ENCODE results near the gene ADAM19.

Gene ADAM19

DNA sequence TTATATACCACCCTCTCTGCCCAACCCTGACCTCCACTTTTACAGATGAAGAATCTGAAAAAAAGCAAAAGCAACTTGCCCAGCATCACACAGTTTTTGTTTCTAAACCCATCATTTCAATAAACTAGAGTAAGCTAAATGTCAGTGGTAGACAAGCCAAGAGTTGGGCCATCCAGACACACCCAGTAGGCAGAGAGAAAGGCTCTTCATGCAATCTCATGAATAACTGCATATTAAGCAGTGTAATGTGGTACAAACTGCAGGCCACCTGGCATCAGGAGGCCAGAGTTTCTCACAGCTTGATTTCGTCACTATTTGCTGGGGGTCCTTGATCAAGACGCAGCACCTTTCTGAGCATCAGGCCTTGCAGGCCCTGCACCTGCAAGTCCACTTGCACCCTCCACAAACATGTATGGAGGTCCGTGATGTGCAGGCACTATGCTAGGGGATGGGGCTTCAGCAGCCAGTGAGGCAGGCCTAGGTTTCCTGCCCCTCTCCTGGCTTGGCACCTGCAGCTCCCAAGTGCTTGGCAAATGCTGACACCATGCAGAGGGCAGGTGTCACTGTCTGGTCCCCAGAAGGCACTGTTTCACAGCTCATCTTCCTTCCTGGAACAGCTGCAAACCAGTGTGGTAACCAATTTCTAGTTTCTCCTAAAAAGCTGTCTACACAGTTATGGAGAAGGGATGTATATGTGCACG lies 29.8 kb downstream of the ADAM19 start:
- no peak for TF ChIP-seq EZH2 (IDR thresholded peaks at IDR 0.05)
- no peak for TF ChIP-seq POLR2AphosphoS5 (IDR thresholded peaks at IDR 0.05; ENCODE audit: borderline replicate concordance, low read depth, low read length)
- TF ChIP-seq FOXP2 (optimal IDR thresholded peaks at IDR 0.05; ENCODE audit: control extremely low read depth, extremely low read length, insufficient read depth): no peak
- no peak overlapping the region for H3K27ac ChIP-seq
- no peaks in the 10 kb centered on the region for H3K9me3 ChIP-seq (ENCODE audit: low read depth, low read length)
- no peak overlapping the region for H3K9ac ChIP-seq (ENCODE audit: insufficient read length)
- no peaks in the 10 kb centered on the region for H3K36me3 ChIP-seq (ENCODE audit: insufficient read depth, low read length)
- H3K4me3 ChIP-seq: no peak overlapping the region
- no peak for DNase-seq (ENCODE audit: low read depth, low spot score)

DNA sequence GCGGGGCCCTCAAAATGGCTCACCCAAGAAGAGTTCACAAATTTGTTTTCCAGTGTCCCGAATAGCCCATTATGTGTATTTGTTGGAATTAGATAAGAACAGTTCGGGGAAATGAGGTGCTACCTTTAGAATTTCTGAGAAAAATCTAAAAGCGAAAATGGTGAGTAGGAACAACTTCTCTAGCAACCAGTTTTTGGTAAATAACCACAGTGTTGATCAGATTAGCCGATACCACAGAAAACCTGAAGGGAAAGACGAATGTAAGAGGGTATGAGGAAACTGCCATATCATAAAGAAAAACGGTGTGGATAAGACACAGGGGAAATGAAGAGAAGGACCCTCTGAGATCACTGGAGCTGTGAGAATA lies 31.0 kb downstream of the ADAM19 start:
- Histone ChIP-seq H3K9me3 (ENCODE audit: low read depth, low read length) (no peaks in the 10 kb centered on the region), H3K9ac (ENCODE audit: insufficient read length) (no peak overlapping the region), H3K4me3 (no peak overlapping the region), H3K36me3 (ENCODE audit: insufficient read depth, low read length) (no peaks in the 10 kb centered on the region), H3K27ac (no peak overlapping the region)
- no peak for TF ChIP-seq EZH2 (IDR thresholded peaks at IDR 0.05)
- no peak for TF ChIP-seq POLR2AphosphoS5 (IDR thresholded peaks at IDR 0.05; ENCODE audit: borderline replicate concordance, low read depth, low read length)
- no peak for TF ChIP-seq FOXP2 (optimal IDR thresholded peaks at IDR 0.05; ENCODE audit: control extremely low read depth, extremely low read length, insufficient read depth)
- no peak for DNase-seq (ENCODE audit: low read depth, low spot score)

DNA sequence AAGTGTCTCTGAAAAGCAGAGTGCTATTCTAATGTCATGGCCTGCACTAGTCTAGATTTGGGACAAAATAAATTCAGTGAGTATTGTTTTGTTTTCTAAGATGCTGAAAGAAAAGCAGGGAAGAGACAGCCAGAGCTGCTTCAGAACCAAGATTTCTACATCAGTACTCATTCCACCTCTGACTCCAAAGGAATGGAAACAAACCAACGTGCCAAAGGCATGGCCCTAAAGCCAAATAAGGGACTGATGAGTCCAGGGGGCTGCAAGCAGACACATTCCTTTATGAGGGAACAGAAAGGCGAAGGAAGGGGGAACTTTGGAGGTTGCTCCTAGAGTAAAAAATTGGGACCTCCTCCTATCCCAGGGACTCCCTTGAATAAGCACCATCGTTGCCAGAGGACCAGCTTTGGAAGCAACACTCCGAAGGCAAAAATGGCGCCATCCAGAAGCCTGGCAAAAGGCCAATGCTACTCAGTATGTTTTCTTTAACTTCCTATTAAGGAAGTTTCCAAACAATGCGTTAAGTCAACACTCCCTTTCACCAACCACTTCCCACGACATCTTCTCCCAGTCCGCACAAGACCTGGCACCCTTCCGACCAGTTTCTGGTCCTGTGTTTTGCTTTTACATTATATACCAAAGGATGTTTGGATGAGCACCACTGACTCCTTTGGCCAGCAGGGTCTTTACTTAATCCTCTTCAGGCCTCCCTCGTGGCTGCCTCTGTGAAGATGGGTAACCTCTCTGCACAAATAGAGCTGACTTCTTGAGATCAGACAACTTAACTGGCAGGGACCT lies 31.6 kb downstream of the ADAM19 start:
- H3K4me3 ChIP-seq: no peak overlapping the region
- no peak overlapping the region for H3K27ac ChIP-seq
- no peak overlapping the region for H3K9ac ChIP-seq (ENCODE audit: insufficient read length)
- no peak for DNase-seq (ENCODE audit: low read depth, low spot score)
- no peaks in the 10 kb centered on the region for H3K36me3 ChIP-seq (ENCODE audit: insufficient read depth, low read length)
- no peak for TF ChIP-seq EZH2 (IDR thresholded peaks at IDR 0.05)
- no peak for TF ChIP-seq POLR2AphosphoS5 (IDR thresholded peaks at IDR 0.05; ENCODE audit: borderline replicate concordance, low read depth, low read length)
- no peaks in the 10 kb centered on the region for H3K9me3 ChIP-seq (ENCODE audit: low read depth, low read length)

DNA sequence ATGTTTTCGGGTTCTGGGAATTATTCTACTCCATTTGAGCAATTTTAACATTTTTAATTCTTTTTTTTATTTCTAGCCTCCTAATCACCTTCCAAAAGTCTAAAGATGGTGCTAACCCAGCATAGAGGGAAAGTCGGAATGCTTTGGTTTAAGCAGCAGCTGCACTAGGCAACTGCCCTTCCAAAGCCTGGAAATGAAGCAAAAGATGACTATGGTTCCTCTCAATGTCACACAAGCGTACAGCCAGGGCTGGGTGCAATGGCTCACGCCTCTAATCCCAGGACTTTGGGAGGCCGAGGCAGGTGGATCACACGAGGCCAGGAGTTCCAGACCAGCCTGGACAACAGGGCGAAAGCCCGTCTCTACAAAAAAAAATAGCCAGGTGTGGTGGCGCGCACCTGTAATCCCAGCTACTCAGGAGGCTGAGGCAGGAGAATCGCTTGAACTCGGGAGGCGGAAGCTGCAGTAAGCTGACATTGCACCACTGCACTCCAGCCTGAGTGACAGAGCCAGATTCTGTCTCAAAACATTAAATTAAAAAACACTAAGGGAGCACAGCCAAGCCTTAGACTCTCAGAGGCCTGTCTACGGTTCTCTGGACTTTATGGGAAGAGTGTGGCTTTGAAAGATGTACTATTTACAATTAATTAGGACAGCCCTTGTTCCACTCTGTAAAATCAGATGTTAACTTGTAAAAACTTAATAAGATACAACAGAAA lies 33.1 kb downstream of the ADAM19 start:
- Histone ChIP-seq H3K9ac (ENCODE audit: insufficient read length) (no peak overlapping the region), H3K27ac (no peak overlapping the region), H3K4me3 (no peak overlapping the region), H3K9me3 (ENCODE audit: low read depth, low read length) (no peaks in the 10 kb centered on the region), H3K36me3 (ENCODE audit: insufficient read depth, low read length) (no peaks in the 10 kb centered on the region)
- DNase-seq (ENCODE audit: low read depth, low spot score): no peak
- no peak for TF ChIP-seq POLR2AphosphoS5 (IDR thresholded peaks at IDR 0.05; ENCODE audit: borderline replicate concordance, low read depth, low read length)

DNA sequence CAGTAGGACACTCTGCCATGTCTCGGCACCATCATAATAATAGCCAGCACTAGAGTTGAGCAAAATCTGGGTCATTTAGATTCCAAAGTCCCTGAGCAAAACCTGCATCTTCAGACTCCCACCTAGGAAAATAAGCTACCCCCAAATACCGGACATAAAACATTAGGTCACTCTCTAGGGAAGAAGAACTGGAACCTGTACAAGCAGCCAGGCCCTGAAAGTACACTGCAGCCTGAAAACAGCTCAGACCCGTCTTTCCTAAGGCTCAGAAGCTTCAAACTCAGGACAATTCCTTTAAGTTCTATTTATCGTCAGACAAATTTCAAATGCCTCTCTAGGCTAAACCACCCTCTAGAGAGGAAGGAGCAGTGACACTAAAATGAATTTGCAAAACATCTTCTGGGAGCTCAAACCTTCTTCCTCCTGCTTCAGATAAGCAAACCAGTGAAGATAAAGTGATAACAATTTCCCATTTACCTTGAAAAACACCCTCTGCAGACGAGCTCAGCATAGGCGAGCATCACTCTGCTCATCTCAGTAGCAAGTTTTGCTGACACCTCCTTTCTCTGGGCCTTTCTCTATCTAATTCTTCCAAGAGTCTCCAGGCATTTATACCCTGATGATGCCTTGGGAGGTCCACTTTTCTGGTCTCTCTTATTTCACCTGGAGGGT lies 34.0 kb downstream of the ADAM19 start:
- H3K4me3 ChIP-seq: no peak overlapping the region
- H3K27ac ChIP-seq: no peak overlapping the region
- DNase-seq (ENCODE audit: low read depth, low spot score): no peak

DNA sequence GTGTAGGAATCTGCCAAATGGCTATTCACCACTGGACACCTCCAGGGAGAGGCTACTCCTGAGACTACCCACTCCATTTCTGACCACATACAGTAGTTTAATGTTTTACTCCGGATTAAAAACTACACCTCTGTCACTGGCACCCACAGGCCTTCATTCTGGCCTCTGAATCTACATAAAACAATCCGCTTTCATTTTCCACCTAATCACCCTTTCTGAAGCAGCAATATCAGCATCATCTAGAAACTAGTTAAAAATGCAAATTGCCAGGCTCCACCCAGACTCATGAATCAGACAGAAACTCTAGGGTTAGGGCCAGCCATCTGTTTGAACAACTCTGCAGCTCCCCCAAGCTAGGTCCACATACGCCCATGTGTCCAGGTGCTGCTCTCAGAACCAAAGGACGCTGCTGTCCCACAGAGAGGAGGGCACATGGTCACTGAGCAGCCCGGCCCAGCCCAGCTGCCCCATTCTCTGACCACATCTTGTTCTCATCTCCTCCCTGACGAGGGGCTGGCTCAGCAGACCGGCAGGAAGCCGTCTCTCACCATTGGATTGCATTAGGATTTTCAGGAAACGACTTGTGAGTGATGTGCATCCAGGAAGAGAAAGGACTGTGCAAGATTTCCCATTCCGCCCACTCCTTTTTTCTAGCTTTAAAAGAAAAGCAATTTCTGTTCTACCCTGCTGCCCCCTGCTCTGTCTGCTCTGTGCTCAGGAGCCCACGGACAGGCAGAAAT lies 34.7 kb downstream of the ADAM19 start:
- TF ChIP-seq POLR2AphosphoS5 (IDR thresholded peaks at IDR 0.05; ENCODE audit: borderline replicate concordance, low read depth, low read length): no peak
- no peak for TF ChIP-seq EZH2 (IDR thresholded peaks at IDR 0.05)
- TF ChIP-seq FOXP2 (optimal IDR thresholded peaks at IDR 0.05; ENCODE audit: control extremely low read depth, extremely low read length, insufficient read depth): no peak
- H3K9me3 ChIP-seq (ENCODE audit: low read depth, low read length): no peaks in the 10 kb centered on the region
- no peak overlapping the region for H3K9ac ChIP-seq (ENCODE audit: insufficient read length)
- no peak overlapping the region for H3K27ac ChIP-seq
- no peak overlapping the region for H3K4me3 ChIP-seq
- no peak for DNase-seq (ENCODE audit: low read depth, low spot score)
- no peaks in the 10 kb centered on the region for H3K36me3 ChIP-seq (ENCODE audit: insufficient read depth, low read length)

More for the DNA sequence above, 34.0 kb downstream of the ADAM19 start:
- TF ChIP-seq FOXP2 (optimal IDR thresholded peaks at IDR 0.05; ENCODE audit: control extremely low read depth, extremely low read length, insufficient read depth) (no peak), EZH2 (IDR thresholded peaks at IDR 0.05) (no peak), POLR2AphosphoS5 (IDR thresholded peaks at IDR 0.05; ENCODE audit: borderline replicate concordance, low read depth, low read length) (no peak)
- H3K9me3 ChIP-seq (ENCODE audit: low read depth, low read length): no peaks in the 10 kb centered on the region
- H3K36me3 ChIP-seq (ENCODE audit: insufficient read depth, low read length): no peaks in the 10 kb centered on the region
- H3K9ac ChIP-seq (ENCODE audit: insufficient read length): no peak overlapping the region

DNA sequence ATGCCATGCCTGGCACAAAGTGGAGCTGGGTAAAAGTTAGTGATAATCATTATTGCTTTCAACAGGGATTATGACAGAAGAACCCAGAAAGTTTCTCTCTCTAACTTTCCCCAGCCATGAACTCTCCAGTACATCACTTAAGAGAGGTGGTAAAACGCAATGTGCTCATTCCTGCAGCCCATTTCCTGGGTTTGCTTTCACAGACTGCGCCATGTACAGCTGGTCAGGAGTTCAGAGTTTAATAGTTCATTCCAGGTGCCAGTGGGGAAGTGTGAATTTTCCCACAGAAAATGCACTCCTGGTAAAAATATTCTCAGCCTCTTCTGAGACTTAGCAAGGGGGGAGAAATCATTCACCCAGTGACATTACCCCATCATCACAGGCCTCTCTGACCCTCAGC lies 35.5 kb downstream of the ADAM19 start:
- Histone ChIP-seq H3K9me3 (ENCODE audit: low read depth, low read length) (no peaks in the 10 kb centered on the region), H3K9ac (ENCODE audit: insufficient read length) (no peak overlapping the region), H3K27ac (no peak overlapping the region), H3K4me3 (no peak overlapping the region), H3K36me3 (ENCODE audit: insufficient read depth, low read length) (no peaks in the 10 kb centered on the region)
- no peak for TF ChIP-seq EZH2 (IDR thresholded peaks at IDR 0.05)
- no peak for TF ChIP-seq FOXP2 (optimal IDR thresholded peaks at IDR 0.05; ENCODE audit: control extremely low read depth, extremely low read length, insufficient read depth)
- TF ChIP-seq POLR2AphosphoS5 (IDR thresholded peaks at IDR 0.05; ENCODE audit: borderline replicate concordance, low read depth, low read length): no peak
- no peak for DNase-seq (ENCODE audit: low read depth, low spot score)
